HEK293 (cell line): ENCODE results near the gene HEXIM1.

Experiments used
- TRIM28 ChIP-seq: IDR thresholded peaks from 2 replicates; pipeline ENCODE4 v1.6.1; 2011; ENCODE audit warnings: low read length, control low read depth, borderline replicate concordance
- TF ChIP-seq, protein P1 (sequence below): fragments of 450-650 bp; formaldehyde crosslinking; conservative IDR thresholded peaks from 2 replicates; pipeline ENCODE4 v1.5.1; 2016; ENCODE audit warnings: low read depth, missing biosample characterization, missing genetic modification characterization

DNA sequence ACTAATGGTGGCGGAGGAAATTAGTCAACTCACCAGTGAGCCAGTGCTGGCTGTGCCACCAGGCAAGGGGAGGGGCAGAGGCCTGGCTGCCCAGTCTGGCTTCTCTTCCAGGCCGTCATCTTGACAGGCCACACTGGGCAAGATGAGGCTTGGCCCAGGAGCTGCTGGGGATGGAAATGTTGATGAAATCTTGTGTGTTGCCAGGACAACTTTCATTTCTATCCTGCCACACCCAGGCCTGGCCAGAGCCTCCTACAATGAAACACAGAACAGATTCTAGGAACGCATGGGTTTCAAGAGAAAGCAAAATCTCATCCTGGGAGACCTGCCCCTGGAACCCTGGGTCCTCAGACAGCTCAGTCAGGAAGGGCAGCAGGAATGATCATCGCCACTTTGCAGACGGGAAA, 22.7 kb downstream of the HEXIM1 start:
- TF ChIP-seq TRIM28 = no peak
- TF ChIP-seq, protein P1, sequence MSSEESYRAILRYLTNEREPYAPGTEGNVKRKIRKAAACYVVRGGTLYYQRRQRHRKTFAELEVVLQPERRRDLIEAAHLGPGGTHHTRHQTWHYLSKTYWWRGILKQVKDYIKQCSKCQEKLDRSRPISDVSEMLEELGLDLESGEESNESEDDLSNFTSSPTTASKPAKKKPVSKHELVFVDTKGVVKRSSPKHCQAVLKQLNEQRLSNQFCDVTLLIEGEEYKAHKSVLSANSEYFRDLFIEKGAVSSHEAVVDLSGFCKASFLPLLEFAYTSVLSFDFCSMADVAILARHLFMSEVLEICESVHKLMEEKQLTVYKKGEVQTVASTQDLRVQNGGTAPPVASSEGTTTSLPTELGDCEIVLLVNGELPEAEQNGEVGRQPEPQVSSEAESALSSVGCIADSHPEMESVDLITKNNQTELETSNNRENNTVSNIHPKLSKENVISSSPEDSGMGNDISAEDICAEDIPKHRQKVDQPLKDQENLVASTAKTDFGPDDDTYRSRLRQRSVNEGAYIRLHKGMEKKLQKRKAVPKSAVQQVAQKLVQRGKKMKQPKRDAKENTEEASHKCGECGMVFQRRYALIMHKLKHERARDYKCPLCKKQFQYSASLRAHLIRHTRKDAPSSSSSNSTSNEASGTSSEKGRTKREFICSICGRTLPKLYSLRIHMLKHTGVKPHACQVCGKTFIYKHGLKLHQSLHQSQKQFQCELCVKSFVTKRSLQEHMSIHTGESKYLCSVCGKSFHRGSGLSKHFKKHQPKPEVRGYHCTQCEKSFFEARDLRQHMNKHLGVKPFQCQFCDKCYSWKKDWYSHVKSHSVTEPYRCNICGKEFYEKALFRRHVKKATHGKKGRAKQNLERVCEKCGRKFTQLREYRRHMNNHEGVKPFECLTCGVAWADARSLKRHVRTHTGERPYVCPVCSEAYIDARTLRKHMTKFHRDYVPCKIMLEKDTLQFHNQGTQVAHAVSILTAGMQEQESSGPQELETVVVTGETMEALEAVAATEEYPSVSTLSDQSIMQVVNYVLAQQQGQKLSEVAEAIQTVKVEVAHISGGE (tag by site-specific recombination) = no peak
